Measurements from ENCODE around the gene MTHFD1L.

GRCh38 chr6:150877928-150878327, 12.4 kb downstream of the MTHFD1L start:
- TF ChIP-seq CTCF (IDR thresholded peaks at IDR 0.05; ENCODE audit: insufficient read depth, low read depth, low read length) (no peak), EZH2 (IDR thresholded peaks at IDR 0.05; ENCODE audit: insufficient read depth, low read length) (no peak)

All from astrocyte (in vitro differentiated cells and primary cell).